Sciatic nerve (tissue), 2 donors: ENCODE results near the gene TCP11L2. TPM values are rescaled to one million over a fixed set of nuclear protein-coding genes. Genes with fewer than 3 reads are reported as not detected.
A peak's percentile ranks its signal among the peaks of the same experiment; 100 is the strongest.

ENCODE experiments used
- ATAC-seq: fragments of 200-7000 bp; cut with Tn5 transposase; one replicate; pipeline ENCODE4 v1.9.1; 2020; ENCODE audit warnings: mild to moderate bottlenecking, moderate library complexity
- DNase-seq: peaks from one replicate; pipeline ENCODE4 v3.0.0-alpha.2; 2020; ENCODE audit warnings: low spot score
- intact Hi-C: fragments of 100-400 bp; cut with DNase I; formaldehyde crosslinking; loops from one replicate; pipeline ENCODE4 v1.14.2; 2022
- total RNA-seq: library from RNA; stranded (reverse); fragmentation: NEBNext Ultra II Directional; extraction: Animal tissue kit (Norgen Biotek cat#: 25700); gene quantifications from one replicate; pipeline ENCODE4 v1.2.1, GENCODE V29; 2021
- donor health status: DM: no; HTN: no; CAD: no.
- donor health status: DM: no; HTN: no; CAD: no.

TCP11L2 gene
- total RNA-seq, 1 donor from 2014 or later: 52.1 TPM

DNA sequence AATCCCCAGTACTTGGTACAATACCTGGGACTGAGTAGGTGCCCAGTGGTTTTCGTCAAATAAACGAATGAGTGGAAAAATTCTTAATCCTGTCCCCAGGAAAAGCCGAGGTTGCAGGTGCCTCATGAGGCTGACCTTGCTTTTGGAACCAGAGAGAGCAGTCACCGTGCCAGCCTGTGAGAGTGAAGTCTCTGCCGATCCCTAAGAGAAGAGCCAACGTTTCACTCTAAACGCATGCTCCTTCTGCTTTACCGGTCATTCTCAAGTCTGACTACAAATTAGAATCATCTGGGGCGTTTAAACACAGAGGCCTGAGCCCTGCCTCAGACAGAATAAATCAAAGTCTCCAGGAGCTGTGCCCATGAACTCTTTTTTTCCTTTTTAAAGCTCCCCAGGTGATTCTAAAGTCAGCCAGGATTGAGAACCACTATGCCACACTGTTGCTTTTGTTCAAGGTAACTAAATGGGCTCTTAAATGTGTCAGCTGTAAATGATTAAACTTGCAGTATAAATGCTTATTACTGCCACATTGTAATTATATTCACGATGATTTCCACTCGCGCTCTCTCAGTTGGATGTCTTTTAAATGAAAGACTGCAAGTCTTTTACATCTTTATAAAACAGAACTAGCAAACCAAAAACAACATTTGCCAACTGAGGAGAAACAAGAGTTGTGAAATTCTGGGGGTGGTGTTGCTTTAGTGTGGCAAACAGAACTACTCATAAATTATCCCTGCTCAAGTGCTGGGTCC lies 26.9 kb downstream of the TCP11L2 start:
- DNase-seq (no peak), ATAC-seq (peak; percentile 49)
- intact Hi-C loops: no loop called here

DNA sequence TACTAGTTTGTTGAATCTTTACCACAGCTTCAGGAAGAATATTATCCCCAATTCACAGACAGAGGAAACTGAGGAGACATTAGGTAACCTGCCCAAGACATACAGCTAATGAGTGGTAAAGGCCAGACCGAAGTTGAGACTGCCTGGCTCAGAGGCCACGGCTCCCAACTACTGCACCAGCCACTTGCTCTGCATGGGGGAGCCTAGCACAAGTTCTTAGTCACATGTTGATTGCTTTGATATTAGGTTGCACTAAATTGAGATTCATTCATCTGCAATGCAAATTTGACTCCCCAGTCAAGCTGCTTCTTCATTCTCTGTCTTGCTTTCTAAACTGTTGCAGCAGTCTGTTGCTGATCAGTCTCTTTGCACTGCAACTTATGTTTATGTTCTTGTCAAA lies 29.1 kb downstream of the TCP11L2 start:
- intact Hi-C loops: no loop called here
- DNase-seq (no peak), ATAC-seq (no peak)

DNA sequence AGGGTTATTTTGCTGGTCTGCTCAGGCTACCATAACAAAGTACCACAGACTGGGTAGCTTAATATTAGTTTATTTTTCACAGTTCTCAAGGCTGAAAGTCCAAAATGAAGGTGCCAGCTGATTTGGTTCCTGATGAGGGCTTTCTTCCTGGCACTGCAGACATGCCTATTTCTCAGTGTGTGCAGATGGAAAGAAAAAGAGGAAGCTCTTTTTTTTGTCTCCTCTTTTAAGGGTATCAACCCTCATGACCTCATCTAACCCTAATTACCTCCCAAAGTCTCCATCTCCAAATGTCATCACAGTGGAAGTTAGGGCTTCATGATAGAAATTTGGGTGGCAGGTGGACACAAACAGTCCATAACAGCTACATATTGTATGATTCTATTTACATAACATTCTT lies 30.0 kb downstream of the TCP11L2 start:
- DNase-seq: no peak
- ATAC-seq: no peak
- intact Hi-C loops: no loop called here

DNA sequence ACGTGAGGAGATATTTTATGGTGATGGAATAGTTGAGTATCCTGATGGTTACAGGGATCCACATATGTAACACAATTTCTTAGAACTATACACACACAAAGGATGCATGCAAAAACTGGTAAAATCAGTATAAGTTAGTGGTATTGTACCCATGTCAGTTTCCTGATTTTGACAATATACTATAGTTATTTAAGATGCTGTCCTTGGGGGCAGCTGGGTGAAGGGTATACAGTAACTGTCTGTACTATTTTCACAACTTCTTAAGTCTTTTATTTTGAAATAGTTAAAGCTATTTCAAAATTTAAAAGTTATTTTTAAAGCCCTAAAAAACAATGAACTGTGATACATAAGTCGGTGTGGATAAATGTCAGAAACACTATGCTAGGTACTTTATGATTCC lies 30.5 kb downstream of the TCP11L2 start:
- no peak for DNase-seq
- ATAC-seq: no peak
- intact Hi-C loops: no loop called here

DNA sequence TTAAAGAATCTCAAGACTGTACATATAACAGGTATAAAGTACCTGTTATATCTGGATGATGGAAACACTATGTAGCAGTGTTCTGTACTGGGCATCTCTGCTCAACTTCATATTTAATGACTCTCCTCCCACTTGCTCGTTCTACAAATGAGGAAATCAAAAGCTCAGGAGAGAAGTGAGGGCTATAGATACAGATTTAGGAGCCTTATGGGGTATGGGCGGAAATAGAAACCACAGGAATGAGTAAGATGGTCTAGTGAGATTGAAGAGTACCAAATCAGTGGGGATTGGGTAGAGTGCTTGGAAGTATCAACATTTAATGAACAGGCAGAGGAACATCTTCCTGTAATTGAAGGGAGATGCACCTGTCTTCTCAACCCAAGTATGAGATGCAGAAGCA lies 31.2 kb downstream of the TCP11L2 start:
- ATAC-seq: no peak
- intact Hi-C loops: no loop called here

DNA sequence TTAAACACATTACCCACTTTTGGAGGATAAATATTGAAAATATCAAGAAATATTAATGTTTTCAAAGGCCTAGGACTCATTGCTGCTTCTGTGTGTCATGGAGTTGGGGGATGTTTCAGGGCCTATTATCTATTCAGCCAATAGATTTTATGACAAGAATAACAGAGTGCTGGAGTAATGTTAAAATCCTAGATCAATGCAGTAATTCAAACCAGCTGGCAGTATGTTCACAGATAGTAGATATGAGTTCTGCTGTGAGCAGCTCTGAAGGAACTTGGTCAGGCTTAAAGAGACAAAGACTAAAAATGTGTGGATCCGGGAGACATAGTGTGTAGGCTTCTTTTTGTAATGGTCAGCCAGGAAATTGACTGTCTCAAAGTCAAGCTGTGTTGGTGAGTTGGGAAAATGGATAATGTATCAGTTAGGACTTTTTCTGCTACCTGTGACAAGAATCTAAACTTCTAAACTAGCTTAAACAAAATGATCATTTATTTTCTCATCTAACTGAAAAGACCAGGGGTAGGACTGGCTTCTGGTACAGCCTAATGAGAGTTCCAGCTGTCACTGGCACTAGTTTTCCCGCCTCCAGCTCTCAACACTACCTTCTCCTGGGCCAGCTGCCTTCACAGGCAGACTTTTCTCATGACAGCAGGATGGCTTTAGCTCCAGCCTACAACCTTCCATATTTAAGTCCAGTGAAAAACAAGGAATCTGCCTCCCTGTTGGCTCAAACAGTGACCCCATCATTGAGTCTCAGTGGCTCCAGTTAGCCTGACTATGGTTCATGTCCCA lies 38.7 kb downstream of the TCP11L2 start:
- ATAC-seq (no peak), DNase-seq (no peak)
- intact Hi-C loops: no loop called here

More for the DNA sequence above, 31.2 kb downstream of the TCP11L2 start:
- DNase-seq: no peak

DNA sequence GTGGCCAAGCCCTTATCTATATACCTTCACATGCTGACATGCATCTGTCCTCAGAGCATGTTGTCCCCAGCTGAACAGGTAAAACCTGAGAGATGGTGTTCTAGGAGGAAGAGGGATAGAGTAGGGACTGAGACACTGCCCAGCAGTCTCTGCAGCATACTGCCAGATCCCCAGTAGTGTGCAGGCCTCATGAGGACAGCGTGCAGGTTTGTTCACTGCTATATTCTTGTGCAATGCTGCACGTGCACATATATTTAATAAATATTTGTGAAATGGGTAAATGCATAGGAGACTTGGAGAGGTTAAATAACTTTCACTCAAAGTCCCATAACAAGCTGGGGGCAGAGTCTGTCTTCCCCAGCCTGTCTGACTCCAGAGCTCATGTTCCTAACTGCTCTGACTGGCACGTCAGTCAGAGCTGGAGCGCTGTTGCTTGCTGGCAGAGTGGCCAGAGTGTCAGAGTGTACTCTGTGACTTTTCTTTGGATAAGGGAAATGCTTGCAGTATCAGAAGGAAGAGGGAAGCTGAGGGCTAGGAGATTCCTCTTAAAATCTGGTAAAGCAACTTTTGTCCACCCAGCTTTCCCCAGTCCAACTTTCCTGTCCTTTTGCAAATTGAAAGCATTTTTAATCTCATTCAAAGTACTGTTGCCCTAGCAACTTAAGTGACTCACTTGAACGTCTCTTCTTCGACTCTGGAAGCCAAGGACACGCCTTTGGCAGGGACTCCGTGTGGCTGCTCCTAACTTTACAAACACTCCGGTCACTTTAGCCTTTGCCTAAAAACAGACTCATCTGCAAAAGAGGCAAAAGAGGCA lies 40.1 kb downstream of the TCP11L2 start:
- intact Hi-C loops: no loop called here
- ATAC-seq (peak; percentile 96), DNase-seq (peak; percentile 73)

DNA sequence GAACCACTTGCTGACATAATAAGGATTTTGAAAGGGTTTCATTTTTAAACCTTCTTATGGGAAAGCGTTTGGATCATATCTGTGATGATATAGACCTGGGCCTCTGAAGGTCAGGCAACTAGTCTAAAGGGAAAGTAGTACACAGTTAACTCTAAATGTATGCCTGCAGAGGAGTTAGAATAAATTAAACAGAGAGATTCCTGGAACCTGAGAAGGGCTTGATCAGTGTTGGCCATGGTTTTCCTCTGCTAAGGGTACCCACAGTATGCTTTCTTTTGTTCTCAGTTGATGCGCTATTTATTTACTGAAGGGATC lies 40.6 kb downstream of the TCP11L2 start:
- DNase-seq (no peak), ATAC-seq (no peak)
- intact Hi-C loops: no loop called here

DNA sequence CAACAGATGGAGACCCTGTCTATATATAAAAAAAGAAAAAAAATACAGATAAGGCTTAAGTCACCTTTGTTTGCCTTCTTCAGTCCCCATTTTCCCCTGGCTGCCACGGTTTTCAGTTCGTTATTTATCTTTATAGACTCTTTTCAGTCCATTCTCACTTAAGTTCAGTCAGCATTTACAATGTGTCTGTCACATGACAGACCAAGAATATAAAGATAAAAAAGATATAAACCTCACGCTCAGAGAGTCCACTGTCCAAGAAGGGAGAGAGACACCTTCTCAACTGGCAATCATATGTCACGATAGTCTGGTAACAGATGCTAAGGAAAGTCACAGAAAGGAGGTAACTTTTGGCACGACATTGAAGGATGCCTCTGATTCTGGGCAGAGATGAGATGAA lies 41.6 kb downstream of the TCP11L2 start:
- no peak for DNase-seq
- ATAC-seq: no peak
- intact Hi-C loops: no loop called here

DNA sequence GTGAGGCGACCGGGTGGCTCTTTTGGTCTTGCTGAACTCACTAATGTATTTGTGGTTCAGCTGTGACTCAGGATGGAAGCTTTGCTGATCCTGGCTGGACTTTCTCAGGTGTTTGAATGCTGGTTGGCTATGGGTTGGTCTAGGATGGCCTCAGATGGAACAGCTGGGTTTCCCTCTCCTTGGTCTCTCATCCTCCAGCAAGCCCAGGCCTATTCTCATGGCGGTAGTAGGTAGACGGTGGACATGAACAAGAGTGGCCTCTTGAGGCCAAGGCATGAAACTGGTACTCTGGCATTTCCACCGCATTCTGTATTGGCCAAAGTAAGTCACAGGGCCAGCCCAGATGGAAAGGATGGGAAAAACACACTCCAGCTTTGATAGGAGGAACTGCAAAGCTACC lies 43.2 kb downstream of the TCP11L2 start:
- DNase-seq: no peak
- ATAC-seq: peak; percentile 54
- intact Hi-C loops: no loop called here

DNA sequence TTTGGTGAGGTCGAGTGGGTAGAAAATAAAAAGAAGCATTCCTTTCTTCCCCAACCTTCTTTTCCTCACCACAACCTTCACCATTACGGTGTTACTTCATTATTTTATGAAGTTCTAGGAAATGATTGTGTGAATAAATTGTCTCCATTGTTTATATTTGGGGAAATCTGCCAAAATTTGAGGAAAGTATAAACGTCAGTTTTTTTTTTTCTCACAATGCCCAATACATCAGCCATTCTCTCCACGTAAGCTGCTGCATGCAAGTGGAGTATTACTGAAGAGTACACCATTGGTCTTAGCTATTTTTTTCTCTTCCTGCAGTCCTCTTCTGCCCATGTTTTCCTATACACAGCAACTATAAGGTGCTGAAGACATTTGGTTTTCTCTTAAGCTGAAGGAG lies 45.9 kb downstream of the TCP11L2 start:
- no peak for ATAC-seq
- no peak for DNase-seq
- intact Hi-C loops: no loop called here

DNA sequence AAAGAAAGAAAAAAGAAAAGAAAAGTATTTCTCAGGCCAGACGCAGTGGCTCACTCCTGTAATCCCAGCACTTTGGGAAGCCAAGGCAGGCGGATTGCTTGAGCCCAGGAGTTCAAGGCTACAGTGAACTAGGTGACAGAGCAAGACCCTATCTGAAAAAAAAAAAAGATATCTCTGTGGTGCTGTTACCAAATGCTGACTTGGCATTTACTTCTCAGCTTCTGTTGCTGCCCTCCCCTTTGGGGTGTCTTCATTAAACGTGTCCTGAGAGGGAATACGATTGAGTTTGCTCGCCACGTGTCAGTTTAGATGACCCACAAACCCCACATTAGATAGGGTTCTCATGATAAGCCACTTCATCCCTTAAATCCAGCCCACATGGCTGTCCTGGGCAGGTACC lies 50.6 kb downstream of the TCP11L2 start:
- intact Hi-C loops: loop anchor here (10.0 kb wide), 1 partner anchor 118 kb away; no protein-coding TSS in a partner anchor
- DNase-seq: no peak
- ATAC-seq: no peak

DNA sequence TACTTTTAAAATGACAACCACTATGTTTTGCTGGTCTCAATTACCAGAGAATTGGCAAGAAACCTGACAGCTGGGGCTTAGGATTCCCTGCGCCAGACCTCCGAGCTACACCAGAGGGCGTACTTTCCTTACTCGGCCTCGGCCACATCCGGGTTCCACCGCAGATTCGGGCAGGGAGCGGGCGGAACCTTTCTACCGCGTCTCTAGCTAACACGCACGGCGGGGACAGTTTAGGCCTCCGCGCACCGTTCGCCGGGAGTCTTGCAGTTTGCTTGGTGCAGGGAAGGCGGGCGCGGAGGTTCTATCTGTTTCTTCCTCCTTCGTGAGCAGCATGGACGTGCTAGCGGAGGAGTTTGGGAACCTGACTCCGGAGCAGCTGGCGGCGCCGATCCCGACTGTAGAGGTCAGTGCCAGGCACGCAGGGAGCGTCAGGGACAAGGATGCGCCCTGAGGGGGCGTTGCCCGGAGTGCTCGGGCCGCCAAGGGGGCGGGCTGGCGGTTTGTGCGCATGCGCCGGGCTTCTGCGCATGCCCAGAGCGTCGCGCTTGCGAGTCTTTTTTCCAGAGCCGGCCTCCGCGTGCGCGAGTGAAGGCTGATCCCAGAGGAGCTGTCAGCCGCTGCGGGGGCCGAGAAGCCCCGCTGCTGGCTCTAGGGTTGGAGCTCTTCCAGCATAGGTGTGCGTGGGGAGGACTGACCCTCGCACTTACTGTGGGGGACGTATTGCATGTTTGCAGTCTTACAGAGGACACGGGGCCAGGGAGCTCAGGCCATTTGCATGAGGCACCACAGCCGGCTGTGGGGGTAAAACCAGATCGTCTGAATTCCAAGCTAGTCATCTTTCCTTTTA lies 55.2 kb downstream of the TCP11L2 start, which contains the start of gene POLR3B:
Gene POLR3B, plus strand, starts transcription at position 200 of the 847 bp plus-strand sequence. Its CDS starts 132 bp downstream, at position 332.
- peak; percentile 97 for DNase-seq
- ATAC-seq: peak; percentile 98
- intact Hi-C loops: loop anchor here (2.0 to 10.0 kb wide), 2 partner anchors 77 to 123 kb away; no protein-coding TSS in a partner anchor

DNA sequence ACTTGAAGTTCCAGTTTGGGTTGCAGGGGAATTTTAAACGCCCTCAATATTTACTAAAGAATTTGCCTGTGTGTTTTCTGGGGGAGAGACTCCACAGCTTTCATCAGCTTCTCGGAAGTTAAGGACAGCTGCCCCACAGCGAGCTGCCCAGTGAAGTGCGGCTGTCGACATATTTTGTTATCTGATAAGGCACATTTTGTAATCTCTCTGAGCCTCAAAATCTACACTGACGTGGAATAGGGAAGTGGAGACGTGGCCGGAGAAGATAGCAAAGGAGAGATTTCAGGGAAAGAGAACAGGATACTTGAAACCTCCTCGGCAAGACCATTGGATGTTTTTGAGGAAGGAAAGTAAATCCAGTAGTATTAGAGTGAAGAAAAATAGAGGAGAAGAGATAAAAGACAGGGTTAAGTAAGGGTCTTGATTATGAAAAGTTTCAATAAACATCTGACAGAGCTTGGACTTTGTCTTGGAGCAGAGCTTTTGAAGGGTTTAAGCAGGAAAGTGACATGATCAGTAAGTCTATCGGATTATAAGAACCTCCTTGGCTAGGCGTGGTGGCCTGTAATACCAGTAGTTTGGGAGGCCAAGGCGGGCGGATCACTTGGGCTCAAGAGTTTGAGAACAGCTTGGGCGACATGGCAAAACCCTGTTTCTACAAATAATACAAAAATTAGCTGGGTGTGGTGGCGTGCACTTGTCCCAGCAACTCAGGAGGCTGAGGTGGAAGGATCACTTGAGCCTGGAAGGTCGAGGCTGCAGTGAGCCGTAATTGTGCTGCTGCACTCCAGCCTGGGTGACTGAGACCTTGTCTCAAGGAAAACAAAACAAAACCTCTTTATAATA lies 56.1 kb downstream of the TCP11L2 start:
- DNase-seq (no peak), ATAC-seq (peak; percentile 21)
- intact Hi-C loops: loop anchor here (10.0 kb wide), 1 partner anchor 124 kb away; no protein-coding TSS in a partner anchor

DNA sequence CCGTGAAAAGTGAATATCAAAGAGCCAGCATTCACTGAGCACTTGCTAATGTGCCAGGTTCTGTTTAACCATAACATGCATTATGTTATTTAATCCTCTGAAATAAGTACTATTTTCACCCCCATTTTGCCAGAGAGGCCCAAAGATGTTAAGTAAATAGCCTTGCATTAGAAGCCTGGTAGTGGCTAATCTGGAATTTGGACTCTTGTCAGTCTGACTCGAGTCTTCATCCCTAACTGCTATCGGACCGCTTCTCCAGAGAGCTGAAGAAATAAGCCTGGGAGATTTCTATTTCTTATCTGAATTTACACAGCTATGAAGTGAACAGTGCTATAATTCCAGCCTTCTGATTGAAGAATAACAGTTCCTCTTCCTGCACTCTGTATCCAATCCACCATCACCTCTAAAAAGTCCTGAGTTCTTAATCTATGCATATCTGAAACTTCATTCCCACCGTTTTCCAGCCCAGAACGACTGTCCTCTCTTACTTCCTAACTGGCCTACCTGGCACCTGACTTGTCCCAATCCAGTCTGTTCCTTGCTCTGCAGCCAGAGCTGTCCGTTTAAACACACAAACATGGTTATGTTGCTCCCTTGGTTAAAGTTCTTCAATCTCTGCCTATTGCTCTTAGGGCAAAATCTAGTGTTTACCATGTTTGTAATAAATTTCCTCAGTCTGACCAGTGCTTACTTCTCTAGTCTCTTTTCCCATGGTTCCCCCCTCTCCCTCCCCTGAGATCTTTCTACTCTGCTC lies 57.3 kb downstream of the TCP11L2 start:
- ATAC-seq (no peak), DNase-seq (no peak)
- intact Hi-C loops: loop anchor here (10.0 kb wide), 1 partner anchor 125 kb away; no protein-coding TSS in a partner anchor

DNA sequence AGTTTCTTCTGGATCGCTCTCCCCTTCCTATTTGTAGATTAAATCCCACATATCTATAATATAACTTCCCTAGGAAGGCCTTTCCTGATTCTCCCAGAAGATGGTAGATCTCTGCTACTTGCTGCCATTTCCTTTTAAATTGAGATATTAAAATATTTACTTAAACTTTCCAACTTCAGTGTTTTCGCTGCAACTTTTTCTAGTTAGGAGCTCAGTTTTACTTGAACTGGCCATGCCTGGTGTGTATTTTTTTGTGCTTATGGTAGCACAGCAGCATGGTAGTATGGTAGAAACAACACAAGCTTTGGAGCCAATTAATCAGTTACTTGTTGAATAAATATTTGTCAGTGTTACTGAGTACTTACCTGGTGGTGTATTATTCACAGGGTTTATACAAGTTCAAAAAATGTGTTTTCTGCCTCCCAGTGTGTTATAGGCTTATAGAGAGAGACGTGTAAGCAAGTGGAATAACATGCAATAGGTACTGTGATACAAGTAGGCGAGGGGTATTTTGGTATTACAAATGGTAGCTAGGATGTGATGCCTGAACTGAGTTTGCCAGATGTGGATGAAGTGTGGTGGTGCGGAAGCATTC lies 58.0 kb downstream of the TCP11L2 start:
- DNase-seq: no peak
- ATAC-seq: no peak
- intact Hi-C loops: no loop called here

DNA sequence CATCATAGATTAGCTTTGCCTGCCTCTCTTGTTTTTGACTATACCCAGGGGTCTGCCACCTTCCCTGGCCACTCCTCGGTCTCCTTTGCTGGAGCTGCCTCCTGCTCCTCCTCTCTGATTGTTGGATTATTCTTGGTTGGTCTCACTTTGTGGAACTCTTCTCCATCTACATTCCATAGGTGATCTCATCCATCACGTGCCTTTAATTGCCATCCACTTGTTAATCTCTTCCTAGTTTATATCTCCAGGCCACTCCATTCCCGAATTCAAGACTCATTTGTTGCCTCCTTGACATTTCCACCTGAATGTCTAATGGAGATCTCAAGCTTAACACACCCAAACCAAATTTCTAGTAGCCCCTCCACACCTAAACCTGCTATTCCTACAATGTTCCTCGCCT lies 60.4 kb downstream of the TCP11L2 start:
- intact Hi-C loops: no loop called here
- no peak for ATAC-seq
- DNase-seq: no peak
